SK-N-SH (cell line): Measurements from ENCODE around the gene HDDC2. TPM values are rescaled to one million over a fixed set of nuclear protein-coding genes. Genes with fewer than 3 reads are reported as not detected.

Source experiments
- CTCF ChIA-PET: fragments of 300-600, 350-600 bp; formaldehyde crosslinking; extraction: SDS; loops from one replicate; lab custom pipeline; 2021; lab: Yijun Ruan, JAX
- POLR2A ChIA-PET: fragments of 350-600 bp; sonication (Branson Sonifier 250); formaldehyde crosslinking; extraction: SDS; loops from one replicate; lab custom pipeline; 2020; ENCODE audit warnings: antibody characterized with exemption, inconsistent platforms; lab: Yijun Ruan, JAX
- DNase-seq: peaks from one replicate; pipeline ENCODE4 v3.0.0; 2012
- H2AFZ ChIP-seq: fragments of 200-600 bp; sonication (generic); 2 replicates; pipeline ENCODE4 v1.8.1; 2016; ENCODE audit warnings: antibody characterized with exemption, mild to moderate bottlenecking, low read depth
- H3F3A ChIP-seq: fragments of 200-600 bp; sonication (generic); replicated peaks from 2 replicates; pipeline ENCODE3; 2016; ENCODE audit warnings: antibody characterized with exemption, mild to moderate bottlenecking; ENCODE audit not compliant: insufficient read depth
- H3K27ac ChIP-seq, 2 experiments: fragments of 200-500 bp in 1 of 2; fragments of 200-600 bp in 1 of 2; sonication (Bioruptor generic) in 1 of 2; sonication (generic), shearing (Covaris generic) in 1 of 2; 2 replicates each; pipeline versions ENCODE4 v1.5.1 to v1.6.1; 2014 to 2016; ENCODE audit warnings: low read depth in 2 of 2, inconsistent platforms in 1 of 2, low read length in 1 of 2, mild to moderate bottlenecking in 1 of 2, mixed read lengths in 1 of 2
- H3K27me3 ChIP-seq: fragments of 200-600 bp; sonication (generic), shearing (Covaris generic); 2 replicates; pipeline ENCODE4 v1.6.1; 2016; ENCODE audit warnings: mixed run types; ENCODE audit not compliant: insufficient read depth
- H3K36me3 ChIP-seq, 2 experiments: fragments of 200-500 bp in 1 of 2; fragments of 200-600 bp in 1 of 2; sonication (Bioruptor generic) in 1 of 2; sonication (generic) in 1 of 2; replicated peaks in 1 of 2; 2 replicates each; pipeline versions ENCODE3 to v1.5.1; 2014 to 2016; ENCODE audit warnings: low read length in 1 of 2, mild to moderate bottlenecking in 1 of 2; ENCODE audit not compliant: insufficient read depth in 2 of 2, control insufficient read depth in 1 of 2
- H3K4me1 ChIP-seq, 2 experiments: fragments of 200-500 bp in 1 of 2; fragments of 200-600 bp in 1 of 2; sonication (Bioruptor generic) in 1 of 2; sonication (generic), shearing (Covaris generic) in 1 of 2; 2 replicates each; pipeline versions ENCODE4 v1.5.1 to v1.6.1; 2014 to 2016; ENCODE audit warnings: low read depth in 1 of 2, low read length in 1 of 2, mixed run types in 1 of 2; ENCODE audit not compliant: insufficient read depth in 2 of 2, control insufficient read depth in 1 of 2
- H3K4me2 ChIP-seq: fragments of 200-600 bp; sonication (generic), shearing (Covaris generic); 2 replicates; pipeline ENCODE4 v1.6.1; 2017; ENCODE audit warnings: mixed run types
- H3K4me3 ChIP-seq, 2 experiments: fragments of 200-500 bp in 1 of 2; fragments of 200-600 bp in 1 of 2; sonication (Bioruptor generic) in 1 of 2; sonication (generic), shearing (Covaris generic) in 1 of 2; 2 replicates each; pipeline versions ENCODE4 v1.5.1 to v1.8.1; 2014 to 2016; ENCODE audit warnings: low read depth in 2 of 2, inconsistent platforms in 1 of 2, low read length in 1 of 2, mild to moderate bottlenecking in 1 of 2, mixed read lengths in 1 of 2, moderate library complexity in 1 of 2
- H3K79me2 ChIP-seq: fragments of 200-600 bp; sonication (generic); 2 replicates; pipeline ENCODE4 v1.8.1; 2017; ENCODE audit warnings: mild to moderate bottlenecking; ENCODE audit not compliant: insufficient read depth
- H3K9ac ChIP-seq: fragments of 200-600 bp; sonication (generic); 2 replicates; pipeline ENCODE4 v1.6.1; 2017; ENCODE audit warnings: mixed run types
- H3K9me2 ChIP-seq: fragments of 200-600 bp; sonication (generic); 2 replicates; pipeline ENCODE4 v1.6.1; 2017; ENCODE audit warnings: mixed run types
- H3K9me3 ChIP-seq: fragments of 200-600 bp; sonication (generic); 2 replicates; pipeline ENCODE4 v1.6.1; 2017; ENCODE audit warnings: mixed run types, mild to moderate bottlenecking, moderate library complexity
- H4K20me1 ChIP-seq: fragments of 200-600 bp; sonication (generic); 2 replicates; pipeline ENCODE4 v1.6.1; 2017; ENCODE audit warnings: mild to moderate bottlenecking, mixed run types; ENCODE audit not compliant: insufficient read depth
- CHD2 ChIP-seq: fragments of 150-350 bp; IDR thresholded peaks from 2 replicates; pipeline ENCODE4 v1.6.1; 2018; ENCODE audit warnings: low read length; ENCODE audit not compliant: partially characterized antibody
- ELF1 ChIP-seq: IDR thresholded peaks from 2 replicates; pipeline ENCODE4 v1.4.0; 2012
- EP300 ChIP-seq, 2 experiments: IDR thresholded peaks; 2 replicates each; pipeline versions ENCODE4 v1.4.0 to v1.6.1; 2012; ENCODE audit warnings: borderline replicate concordance in 1 of 2, low read depth in 1 of 2, low read length in 1 of 2
- EZH2phosphoT487 ChIP-seq: fragments of 200-600 bp; sonication (generic); IDR thresholded peaks from 2 replicates; pipeline ENCODE4 v1.6.1; 2017; ENCODE audit warnings: low read depth, mixed run types, mild to moderate bottlenecking, antibody characterized with exemption, moderate library complexity, borderline replicate concordance
- FOSL2 ChIP-seq: IDR thresholded peaks from 2 replicates; pipeline ENCODE4 v1.4.0; 2012; ENCODE audit warnings: low read depth, mild to moderate bottlenecking, moderate library complexity, borderline replicate concordance
- FOXJ3 ChIP-seq: sonication (generic); formaldehyde crosslinking; IDR thresholded peaks from 2 replicates; pipeline ENCODE4 v1.5.1; 2020; ENCODE audit warnings: mild to moderate bottlenecking, missing genetic modification reagents
- FOXM1 ChIP-seq: IDR thresholded peaks from 2 replicates; pipeline ENCODE4 v1.4.0; 2012; ENCODE audit warnings: low read depth, mild to moderate bottlenecking
- JUND ChIP-seq: IDR thresholded peaks from 2 replicates; pipeline ENCODE4 v1.4.0; 2012
- MAX ChIP-seq: IDR thresholded peaks from 2 replicates; pipeline ENCODE4 v1.4.0; 2012; ENCODE audit warnings: low read depth
- MEF2A ChIP-seq: IDR thresholded peaks from 2 replicates; pipeline ENCODE4 v1.4.0; 2012; ENCODE audit warnings: low read depth, borderline replicate concordance
- NRF1 ChIP-seq: IDR thresholded peaks from 2 replicates; pipeline ENCODE4 v1.6.1; 2012; ENCODE audit warnings: low read depth, mild to moderate bottlenecking, low read length
- PBX3 ChIP-seq: IDR thresholded peaks from 2 replicates; pipeline ENCODE4; 2012
- REST ChIP-seq: IDR thresholded peaks from 2 replicates; pipeline ENCODE4 v1.6.1; 2012; ENCODE audit warnings: mild to moderate bottlenecking, low read depth, low read length, moderate library complexity
- RFX5 ChIP-seq: IDR thresholded peaks from 2 replicates; pipeline ENCODE4 v1.6.1; 2012; ENCODE audit warnings: mild to moderate bottlenecking, improper control_type of control experiment, low read length
- SIN3A ChIP-seq: IDR thresholded peaks from 2 replicates; pipeline ENCODE4 v1.6.1; 2012; ENCODE audit warnings: low read depth, mild to moderate bottlenecking, low read length, moderate library complexity, borderline replicate concordance
- TAF1 ChIP-seq: IDR thresholded peaks from 2 replicates; pipeline ENCODE4 v1.6.1; 2012; ENCODE audit warnings: low read depth, mild to moderate bottlenecking, low read length, moderate library complexity, borderline replicate concordance
- TCF12 ChIP-seq: IDR thresholded peaks from 2 replicates; pipeline ENCODE4 v1.4.0; 2012
- TEAD4 ChIP-seq: IDR thresholded peaks from 2 replicates; pipeline ENCODE4 v1.4.0; 2012; ENCODE audit warnings: mild to moderate bottlenecking, borderline replicate concordance; ENCODE audit not compliant: insufficient read depth
- YY1 ChIP-seq: IDR thresholded peaks from 2 replicates; pipeline ENCODE4 v1.4.0; 2012; ENCODE audit warnings: low read depth, mild to moderate bottlenecking
- WGBS: methylation state at CpG from one replicate; pipeline ENCODE4 v1.1.6; 2017; ENCODE audit warnings: low lambda C conversion rate; 5-methylcytosine and 5-hydroxymethylcytosine counted together
- polyA plus RNA-seq, 3 experiments: library from polyadenylated mRNA; depleted of rRNA; stranded (reverse); fragments of >200 nt; gene quantifications; 2 replicates each; pipeline ENCODE4 v1.2.3, GENCODE V29; 2012

Gene HDDC2
- polyA plus RNA-seq, 1 of the 3 experiments (the other 2 are of a cell fraction), result 85.5 TPM

GRCh38 chr6:125277838-125278237 lies 23.9 kb downstream of the HDDC2 start (continued):
- TF ChIP-seq TAF1 (no peak), EZH2phosphoT487 (no peak), JUND (no peak), PBX3 (no peak), CHD2 (no peak), TEAD4 (no peak), TCF12 (no peak)

DNA sequence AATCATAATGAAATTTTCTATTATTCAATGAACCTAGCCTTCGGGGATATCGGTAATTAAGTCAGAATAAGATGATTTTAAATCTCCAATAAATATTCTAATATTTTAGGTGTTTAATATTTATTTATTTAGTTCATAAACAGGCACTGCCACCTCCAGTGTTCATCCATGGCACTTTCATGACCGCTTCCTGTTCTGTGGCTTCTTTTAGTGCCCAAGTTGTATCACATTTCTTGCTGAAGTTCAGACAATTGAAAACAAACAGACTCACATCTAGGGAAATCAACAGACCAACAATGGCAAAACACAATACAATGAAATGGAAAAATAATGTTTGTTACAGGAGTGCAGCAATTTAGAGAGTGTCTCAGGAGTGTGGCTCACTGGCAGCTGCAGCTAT lies 26.0 kb downstream of the HDDC2 start:
- POLR2A ChIA-PET, result no interaction called here
- H3K4me2 ChIP-seq, result no peak overlapping the region
- no peak overlapping the region for H3K27ac ChIP-seq
- H4K20me1 ChIP-seq, result no peaks in the 10 kb centered on the region
- no peak overlapping the region for H3K4me3 ChIP-seq
- H3K4me1 ChIP-seq, result no peaks in the 10 kb centered on the region; a peak in 1 of 4 replicates
- H3K79me2 ChIP-seq, result no peaks in the 10 kb centered on the region
- no peaks in the 10 kb centered on the region for H3K9me2 ChIP-seq
- peaks cover 8 to 26% of the 10 kb centered on the region in 2 experiments for H3K36me3 ChIP-seq
- no peak for TF ChIP-seq FOXM1
- no peak for TF ChIP-seq ELF1
- no peak for TF ChIP-seq MAX
- no peak for TF ChIP-seq MEF2A
- TF ChIP-seq FOXJ3 (CRISPR knock-in tag), result no peak
- no peak for TF ChIP-seq RFX5
- TF ChIP-seq YY1, result no peak
- TF ChIP-seq REST, result no peak
- no peak for TF ChIP-seq EZH2phosphoT487
- no peak for TF ChIP-seq EP300 (IDR thresholded peaks at IDR 0.05; ENCODE audit: borderline replicate concordance in 1 of 2, low read depth in 1 of 2, low read length in 1 of 2)
- TF ChIP-seq SIN3A, result no peak
- no peak for TF ChIP-seq FOSL2
- no peak for TF ChIP-seq NRF1
- TF ChIP-seq, all 33 proteins: peak for 0
- Histone ChIP-seq H3K9me3 (no peaks in the 10 kb centered on the region), H3F3A (no peaks in the 10 kb centered on the region), H3K27me3 (no peaks in the 10 kb centered on the region), H2AFZ (no peak overlapping the region), H3K9ac (no peak overlapping the region)
- DNase-seq, result no peak
- CTCF ChIA-PET, result no interaction called here
- 97% methylated on average over 3 of the region's 3 CpGs for WGBS
